Psoas muscle (tissue), 8 donors: ENCODE data around the gene MBNL1. TPM values are rescaled to one million over a fixed set of nuclear protein-coding genes. Genes with fewer than 3 reads are reported as not detected.

Experiments
- ATAC-seq, 4 donors: fragments of 200-7000 bp; cut with Tn5 transposase; one replicate each; pipeline ENCODE4 v1.9.1; 2020; ENCODE audit warnings: moderate library complexity in 3 of 4, mild to moderate bottlenecking in 2 of 4
- DNase-seq, 2 donors: peaks; one replicate each; pipeline ENCODE4 v3.0.0-alpha.2; 2020
- H3K27ac ChIP-seq: fragments of 200-600 bp; one replicate; pipeline ENCODE4 v1.8.0; 2022
- H3K27me3 ChIP-seq, 3 donors: fragments of 200-600 bp in 1 of 3; one replicate each; pipeline versions ENCODE4 v1.6.1 to v1.8.0; 2013 to 2022; ENCODE audit warnings: low read length in 2 of 3, mild to moderate bottlenecking in 2 of 3, moderate library complexity in 1 of 3; ENCODE audit not compliant: insufficient read depth in 3 of 3
- H3K36me3 ChIP-seq, 2 donors: fragments of 200-600 bp in 1 of 2; one replicate each; pipeline versions ENCODE4 v1.6.1 to v1.8.0; 2013 to 2022; ENCODE audit warnings: low read depth in 1 of 2, mild to moderate bottlenecking in 1 of 2, moderate library complexity in 1 of 2; ENCODE audit not compliant: insufficient read depth in 1 of 2
- H3K4me1 ChIP-seq: fragments of 200-600 bp; one replicate; pipeline ENCODE4 v1.8.0; 2022
- H3K4me3 ChIP-seq: fragments of 200-600 bp; one replicate; pipeline ENCODE4 v1.8.0; 2022; ENCODE audit warnings: mild to moderate bottlenecking
- H3K9me3 ChIP-seq: fragments of 200-600 bp; one replicate; pipeline ENCODE4 v1.8.0; 2022
- WGBS, 3 donors: extraction: QIAGEN DNeasy Blood & Tissue Kit; methylation state at CpG; one replicate each; pipeline versions ENCODE4 v1.1.6 to v1.1.7; 2013; 5-methylcytosine and 5-hydroxymethylcytosine counted together
- intact Hi-C, 2 donors: fragments of 100-400 bp; cut with DNase I; formaldehyde crosslinking; loops; one replicate each; pipeline versions ENCODE4 v1.11.0 to v1.14.2; 2022
- polyA plus RNA-seq, 3 donors: library from polyadenylated mRNA; stranded (reverse); fragments of 200-250 nt; gene quantifications; one replicate each; pipeline ENCODE4 v1.2.3, GENCODE V29; 2013
- total RNA-seq, 4 donors: library from RNA; stranded (reverse); fragmentation: NEBNext Ultra II Directional in 2 of 4; extraction: Animal tissue kit (Norgen Biotek cat#: 25700) in 2 of 4; gene quantifications; one replicate each; pipeline versions ENCODE4 v1.2.1 to v1.2.4, GENCODE V29; 2021 to 2023
- TF ChIP-seq, protein P1 (sequence below): fragments of 200-600 bp; IDR thresholded peaks from one replicate; pipeline ENCODE4 v1.8.0; 2022; ENCODE audit warnings: antibody characterized with exemption
- donor health status: healthy with polysubstance abuse.
- donor health status: DM: no; HTN: no; CAD: no; lungs with moderate emphysema.
- donor health status: Bipolar disorder and iron deficiency.
- donor health status: healthy.
- donor health status: DM: yes; HTN: yes; CAD: no.
- donor health status: DM: no; HTN: no; CAD: no.
- donor health status: DM: no; HTN: no; CAD: no.
- donor health status: DM: yes; HTN: yes; CAD: no.

Gene MBNL1
- total and polyA plus RNA-seq, 7 donors, result 27.4 to 281 (median 179) TPM

DNA sequence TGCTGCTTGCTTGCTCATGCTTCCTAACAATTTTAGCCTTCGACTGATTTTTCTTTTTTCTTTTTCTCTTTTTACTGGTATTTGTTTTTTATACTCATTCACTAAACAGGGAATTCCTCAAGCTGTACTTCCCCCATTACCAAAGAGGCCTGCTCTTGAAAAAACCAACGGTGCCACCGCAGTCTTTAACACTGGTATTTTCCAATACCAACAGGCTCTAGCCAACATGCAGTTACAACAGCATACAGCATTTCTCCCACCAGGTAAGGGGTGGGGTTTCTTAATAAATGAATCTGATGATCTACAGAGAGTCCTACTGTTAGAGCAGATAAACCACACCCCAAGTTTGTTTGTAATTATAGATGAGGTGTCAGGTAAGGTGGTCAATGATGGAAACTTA, 178.8 kb downstream of the MBNL1 start:
- DNase-seq (no peak), ATAC-seq (no peak)
- 75 to 79% (median 79%) methylated on average over 3 of the region's 3 CpGs for WGBS, 3 donors
- H3K27ac ChIP-seq, result peak overlapping the region; percentile 18
- H3K4me1 ChIP-seq, result peaks cover 54% of the 10 kb centered on the region
- TF ChIP-seq, protein P1, sequence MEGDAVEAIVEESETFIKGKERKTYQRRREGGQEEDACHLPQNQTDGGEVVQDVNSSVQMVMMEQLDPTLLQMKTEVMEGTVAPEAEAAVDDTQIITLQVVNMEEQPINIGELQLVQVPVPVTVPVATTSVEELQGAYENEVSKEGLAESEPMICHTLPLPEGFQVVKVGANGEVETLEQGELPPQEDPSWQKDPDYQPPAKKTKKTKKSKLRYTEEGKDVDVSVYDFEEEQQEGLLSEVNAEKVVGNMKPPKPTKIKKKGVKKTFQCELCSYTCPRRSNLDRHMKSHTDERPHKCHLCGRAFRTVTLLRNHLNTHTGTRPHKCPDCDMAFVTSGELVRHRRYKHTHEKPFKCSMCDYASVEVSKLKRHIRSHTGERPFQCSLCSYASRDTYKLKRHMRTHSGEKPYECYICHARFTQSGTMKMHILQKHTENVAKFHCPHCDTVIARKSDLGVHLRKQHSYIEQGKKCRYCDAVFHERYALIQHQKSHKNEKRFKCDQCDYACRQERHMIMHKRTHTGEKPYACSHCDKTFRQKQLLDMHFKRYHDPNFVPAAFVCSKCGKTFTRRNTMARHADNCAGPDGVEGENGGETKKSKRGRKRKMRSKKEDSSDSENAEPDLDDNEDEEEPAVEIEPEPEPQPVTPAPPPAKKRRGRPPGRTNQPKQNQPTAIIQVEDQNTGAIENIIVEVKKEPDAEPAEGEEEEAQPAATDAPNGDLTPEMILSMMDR, result no peak
- H3K9me3 ChIP-seq, result no peaks in the 10 kb centered on the region
- no peak overlapping the region for H3K4me3 ChIP-seq
- intact Hi-C loops, result loop anchor here (10.0 kb wide), 3 partner anchors 143 to 373 kb away; no protein-coding TSS in a partner anchor
- peaks cover 0 to 74% of the 10 kb centered on the region in 2 donors for H3K36me3 ChIP-seq
- H3K27me3 ChIP-seq, result no peaks in the 10 kb centered on the region

DNA sequence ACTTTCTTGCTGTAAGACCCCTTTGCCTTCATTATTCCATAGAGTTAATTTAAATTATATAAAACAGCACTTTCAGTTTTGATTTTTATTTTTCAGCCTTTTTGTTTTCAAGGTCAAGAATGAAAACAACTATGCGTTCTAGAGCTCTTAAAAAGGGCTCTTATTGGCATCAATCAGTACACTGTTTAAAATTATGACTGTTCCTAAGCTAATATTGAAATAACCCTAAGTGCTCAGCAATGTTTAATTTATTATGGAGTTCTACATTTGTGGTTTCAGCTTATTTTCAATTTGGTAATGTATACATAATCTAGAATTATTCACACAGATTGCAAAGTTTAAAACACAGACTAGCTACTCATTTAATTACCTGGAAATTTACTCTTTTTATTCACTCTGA, 179.4 kb downstream of the MBNL1 start:
- peak overlapping the region; percentile 18 for H3K27ac ChIP-seq
- TF ChIP-seq, protein P1, result no peak
- H3K4me1 ChIP-seq, result peaks cover 49% of the 10 kb centered on the region
- ATAC-seq (no peak), DNase-seq (no peak)
- no peak overlapping the region for H3K4me3 ChIP-seq
- no peaks in the 10 kb centered on the region for H3K9me3 ChIP-seq
- no peaks in the 10 kb centered on the region for H3K27me3 ChIP-seq
- intact Hi-C loops, result loop anchor here (10.0 kb wide), 3 partner anchors 143 to 373 kb away; no protein-coding TSS in a partner anchor
- 81 to 86% (median 83%) methylated on average over 1 of the region's 1 CpG for WGBS, 3 donors
- H3K36me3 ChIP-seq, result peaks cover 0 to 80% of the 10 kb centered on the region in 2 donors

DNA sequence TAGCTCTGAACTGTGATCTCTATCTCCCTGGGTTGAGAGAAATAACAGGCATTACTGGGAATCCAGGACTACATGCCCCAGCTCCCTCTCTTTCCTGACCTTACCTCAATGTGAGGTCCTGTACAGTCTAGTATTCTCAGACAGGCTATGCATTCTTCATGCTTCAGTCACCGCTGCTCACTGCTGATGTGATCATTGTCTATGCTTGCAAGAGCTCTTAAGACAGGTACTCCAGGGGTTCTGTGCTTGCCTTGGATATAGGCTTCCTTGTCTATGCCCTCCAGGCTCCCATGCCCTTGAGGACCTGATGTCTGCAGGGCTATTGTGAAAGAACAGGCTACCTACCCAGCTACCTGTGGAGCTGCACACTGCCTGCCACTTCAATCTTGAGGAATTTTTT, 183.6 kb downstream of the MBNL1 start:
- Histone ChIP-seq H3K4me1 (peaks cover 18% of the 10 kb centered on the region), H3K36me3 (peaks cover 0 to 94% of the 10 kb centered on the region in 2 donors), H3K9me3 (no peaks in the 10 kb centered on the region), H3K27ac (peak overlapping the region; percentile 10), H3K27me3 (no peaks in the 10 kb centered on the region), H3K4me3 (no peak overlapping the region)
- ATAC-seq (peak; percentile 52 to 65 (median 52)), DNase-seq (no peak)
- WGBS, 3 donors, result 85 to 100% (median 94%) methylated on average over 1 of the region's 1 CpG
- TF ChIP-seq, protein P1, result no peak
- intact Hi-C loops, result no loop called here

DNA sequence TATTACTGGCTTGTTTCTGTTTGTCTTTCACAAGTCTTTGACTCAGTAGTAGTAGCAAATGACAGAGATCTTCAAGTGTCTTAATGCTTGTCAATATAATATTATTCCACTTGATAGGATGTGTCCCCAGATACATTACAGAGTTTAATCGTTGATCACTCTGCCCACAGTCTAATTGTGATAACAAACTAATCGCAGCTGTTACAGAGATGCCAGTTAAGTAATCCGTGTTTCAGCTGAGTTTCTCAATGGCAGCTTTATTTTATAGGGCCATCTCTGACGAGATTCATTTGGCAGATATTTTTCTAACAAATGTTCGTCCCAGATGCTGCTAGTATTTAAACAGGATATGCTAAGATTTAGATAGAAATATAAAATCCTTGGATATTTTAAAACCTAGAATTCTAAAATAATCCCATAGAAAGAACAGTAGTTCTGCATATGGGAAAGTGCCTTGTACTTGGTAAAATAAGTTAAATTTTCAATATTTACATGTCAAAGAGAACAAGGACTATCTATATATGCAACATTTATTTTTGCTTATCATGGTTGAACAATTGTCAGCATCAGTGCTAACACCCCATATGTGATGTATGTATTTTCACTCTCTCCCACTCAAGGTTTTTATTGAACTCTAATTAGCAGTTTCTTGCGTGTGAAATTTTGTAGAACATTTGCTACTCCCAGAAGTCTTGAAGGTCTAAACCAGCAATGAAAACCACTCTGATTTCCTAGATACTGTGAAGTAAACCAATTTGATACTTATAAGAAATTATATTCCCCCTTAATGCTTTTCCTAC, 185.5 kb downstream of the MBNL1 start:
- WGBS, 3 donors, result 42 to 61% (median 47%) methylated on average over 6 of the region's 6 CpGs
- intact Hi-C loops, result no loop called here
- peaks cover 2 to 94% of the 10 kb centered on the region in 2 donors for H3K36me3 ChIP-seq
- no peak overlapping the region for H3K4me3 ChIP-seq
- TF ChIP-seq, protein P1, result no peak
- peak overlapping the region; percentile 17 for H3K27ac ChIP-seq
- H3K9me3 ChIP-seq, result no peaks in the 10 kb centered on the region
- H3K27me3 ChIP-seq, result no peaks in the 10 kb centered on the region
- ATAC-seq, result no peak
- DNase-seq, result no peak
- peaks cover 8% of the 10 kb centered on the region for H3K4me1 ChIP-seq
